Effector CD8-positive, alpha-beta T cell (primary cell): ENCODE measurements around the gene RNF20.
"Not testable (repeated sequence)": the region's sequence is repeated elsewhere in the genome, so short reads cannot be mapped to it uniquely, and the experiment has no call there.

Source experiments
- DNase-seq: peaks from one replicate; lab custom pipeline; 2025; lab: John Stamatoyannopoulos, UW
- total RNA-seq, 4 experiments: gene quantifications; one replicate each; lab custom pipeline; 2026; lab: John Stamatoyannopoulos, UW

Gene RNF20
- 64.3 to 112 (median 82.8) reads per million in 4 experiments for total RNA-seq

- DNase-seq: peak; percentile 99
Measured at GRCh38 chr9:101533334-101534204, at the start of gene RNF20. RNF20 (plus strand) TSS chr9:101533853; CDS start chr9:101535424, 1,571 bp downstream.

- no peak for DNase-seq
Measured at GRCh38 chr9:101484046-101484445, 49.6 kb upstream of the RNF20 start.

GRCh38 chr9:101485924-101486692 lies 47.5 kb upstream of the RNF20 start:
- DNase-seq: no peak

GRCh38 chr9:101486693-101487442 lies 46.8 kb upstream of the RNF20 start:
- no peak for DNase-seq

- no peak for DNase-seq
Measured at GRCh38 chr9:101487443-101487840, 46.2 kb upstream of the RNF20 start.

GRCh38 chr9:101495810-101496209 lies 37.8 kb upstream of the RNF20 start:
- no peak for DNase-seq

GRCh38 chr9:101498323-101498722 lies 35.3 kb upstream of the RNF20 start:
- DNase-seq: no peak

- no peak for DNase-seq
Measured at GRCh38 chr9:101504188-101504587, 29.5 kb upstream of the RNF20 start.

GRCh38 chr9:101508211-101508610 lies 25.4 kb upstream of the RNF20 start:
- DNase-seq: no peak

- DNase-seq: no peak
Measured at GRCh38 chr9:101509572-101509971, 24.1 kb upstream of the RNF20 start.

- no peak for DNase-seq
Measured at GRCh38 chr9:101510459-101510858, 23.2 kb upstream of the RNF20 start.

GRCh38 chr9:101511009-101511408 lies 22.6 kb upstream of the RNF20 start:
- DNase-seq: no peak

GRCh38 chr9:101512116-101512515 lies 21.5 kb upstream of the RNF20 start:
- no peak for DNase-seq

GRCh38 chr9:101513351-101513750 lies 20.3 kb upstream of the RNF20 start:
- no peak for DNase-seq

GRCh38 chr9:101514071-101514470 lies 19.6 kb upstream of the RNF20 start:
- no peak for DNase-seq

- DNase-seq: no peak
Measured at GRCh38 chr9:101516655-101517054, 17.0 kb upstream of the RNF20 start.

GRCh38 chr9:101518489-101518888 lies 15.2 kb upstream of the RNF20 start:
- DNase-seq: not testable (repeated sequence)

GRCh38 chr9:101524371-101524770 lies 9.3 kb upstream of the RNF20 start:
- no peak for DNase-seq

- DNase-seq: no peak
Measured at GRCh38 chr9:101527066-101527465, 6.6 kb upstream of the RNF20 start.

GRCh38 chr9:101528015-101528414 lies 5.6 kb upstream of the RNF20 start:
- no peak for DNase-seq

- DNase-seq: peak; percentile 41
Measured at GRCh38 chr9:101530076-101530711, 3.5 kb upstream of the RNF20 start.

- no peak for DNase-seq
Measured at GRCh38 chr9:101536351-101536750, 2.7 kb downstream of the RNF20 start.
